ENCODE measurements around the gene SPOPL.

DNA sequence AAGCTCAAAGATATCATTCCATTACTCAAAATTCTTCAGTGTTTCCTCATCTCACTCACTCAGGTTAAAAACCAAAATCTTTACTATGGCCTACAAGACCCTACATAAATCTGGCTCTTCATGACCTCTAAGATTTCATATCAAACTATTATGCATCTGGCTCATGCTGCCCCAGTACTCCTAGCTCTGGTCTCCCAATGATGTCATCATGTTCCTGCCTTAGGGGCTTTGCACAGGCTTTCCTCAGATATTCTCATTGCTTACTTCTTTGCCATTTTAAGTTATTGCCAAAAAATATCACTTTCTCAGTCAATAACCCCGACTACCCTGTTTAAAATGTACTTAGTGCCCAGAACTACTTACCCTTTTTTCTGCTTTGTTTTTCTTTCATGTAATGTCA, 33.0 kb upstream of the SPOPL start:
- no peak for TF ChIP-seq EZH2 (IDR thresholded peaks at IDR 0.05; ENCODE audit: borderline replicate concordance, low read depth, low read length, poor library complexity, severe bottlenecking)
- TF ChIP-seq, protein P1, sequence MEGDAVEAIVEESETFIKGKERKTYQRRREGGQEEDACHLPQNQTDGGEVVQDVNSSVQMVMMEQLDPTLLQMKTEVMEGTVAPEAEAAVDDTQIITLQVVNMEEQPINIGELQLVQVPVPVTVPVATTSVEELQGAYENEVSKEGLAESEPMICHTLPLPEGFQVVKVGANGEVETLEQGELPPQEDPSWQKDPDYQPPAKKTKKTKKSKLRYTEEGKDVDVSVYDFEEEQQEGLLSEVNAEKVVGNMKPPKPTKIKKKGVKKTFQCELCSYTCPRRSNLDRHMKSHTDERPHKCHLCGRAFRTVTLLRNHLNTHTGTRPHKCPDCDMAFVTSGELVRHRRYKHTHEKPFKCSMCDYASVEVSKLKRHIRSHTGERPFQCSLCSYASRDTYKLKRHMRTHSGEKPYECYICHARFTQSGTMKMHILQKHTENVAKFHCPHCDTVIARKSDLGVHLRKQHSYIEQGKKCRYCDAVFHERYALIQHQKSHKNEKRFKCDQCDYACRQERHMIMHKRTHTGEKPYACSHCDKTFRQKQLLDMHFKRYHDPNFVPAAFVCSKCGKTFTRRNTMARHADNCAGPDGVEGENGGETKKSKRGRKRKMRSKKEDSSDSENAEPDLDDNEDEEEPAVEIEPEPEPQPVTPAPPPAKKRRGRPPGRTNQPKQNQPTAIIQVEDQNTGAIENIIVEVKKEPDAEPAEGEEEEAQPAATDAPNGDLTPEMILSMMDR (conservative IDR thresholded peaks at IDR 0.05; ENCODE audit: low read depth, low read length) = no peak
